Limb (tissue), 2 donors: ENCODE data around the gene ADAM20.
"Not testable (repeated sequence)": the region's sequence is repeated elsewhere in the genome, so short reads cannot be mapped to it uniquely, and the experiment has no call there.

Experiments
- DNase-seq, 2 donors: peaks; one replicate each; pipeline ENCODE4 v3.0.0-alpha.2; 2016; ENCODE audit errors: extremely low spot score in 2 of 2

Gene ADAM20

GRCh38 chr14:70534904-70535303 is at the start of gene ADAM20:
Gene ADAM20 (minus strand): TSS chr14:70535004. CDS start chr14:70524757, 10,247 bp downstream.
- no peak for DNase-seq

GRCh38 chr14:70576891-70577290 is 42.1 kb upstream of the ADAM20 start:
- no peak for DNase-seq

DNA sequence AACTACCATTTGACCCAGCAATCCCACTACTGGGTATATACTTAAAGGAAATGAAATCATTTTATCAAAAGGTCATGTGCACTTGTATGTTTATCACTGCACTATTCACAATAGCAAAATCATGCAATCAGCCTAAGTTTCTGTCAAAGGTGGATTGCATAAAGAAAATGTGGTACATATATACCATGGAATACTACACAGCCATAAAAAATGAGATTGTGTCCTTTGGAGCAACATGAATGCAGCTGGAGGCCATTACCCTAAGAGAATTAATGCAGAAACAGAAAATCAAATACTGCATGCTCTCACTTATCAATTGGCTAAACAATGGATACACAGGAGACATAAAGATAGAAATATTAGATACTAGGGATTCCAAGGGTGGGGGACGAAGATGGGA is 38.2 kb upstream of the ADAM20 start:
- no peak for DNase-seq

GRCh38 chr14:70571139-70571538 is 36.3 kb upstream of the ADAM20 start:
- DNase-seq: no peak

DNA sequence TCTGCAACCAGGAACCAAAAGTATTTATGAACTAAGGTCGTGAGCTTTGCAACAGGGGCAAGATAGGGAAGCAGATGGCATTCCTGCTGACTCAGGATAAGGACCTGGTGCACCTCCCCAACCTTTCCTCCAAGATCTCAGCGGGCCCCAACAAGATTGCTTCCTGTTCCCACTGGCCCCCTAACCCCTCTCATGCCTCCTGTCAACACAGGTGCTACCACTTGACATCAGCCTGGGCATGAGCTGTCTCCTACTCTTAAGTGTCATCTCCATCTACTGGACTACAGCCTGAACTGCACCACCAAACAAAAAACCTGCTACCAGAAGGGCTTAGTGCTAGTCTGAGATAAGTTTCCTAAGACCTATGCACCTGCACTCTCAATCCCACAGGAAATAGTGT is 33.0 kb upstream of the ADAM20 start:
- DNase-seq: no peak

DNA sequence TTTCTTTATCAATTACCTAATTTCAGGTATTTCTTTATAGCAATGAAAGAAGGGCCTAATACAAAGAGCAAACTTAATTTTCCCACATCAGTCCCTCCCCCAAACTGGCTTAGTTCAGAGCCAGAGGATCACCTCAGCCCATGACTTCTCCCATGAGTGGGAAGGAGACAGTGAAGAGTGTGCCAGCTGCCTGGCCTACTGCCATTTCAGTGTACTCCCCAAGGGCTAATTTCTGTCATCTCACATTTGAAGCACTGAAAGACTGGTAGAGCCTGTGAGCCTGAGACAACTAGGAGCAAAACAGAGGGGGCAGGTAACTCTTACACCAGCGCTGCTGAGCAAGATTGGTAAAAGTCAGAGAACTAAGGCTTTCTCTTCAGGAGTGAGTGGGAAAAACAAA is 29.1 kb upstream of the ADAM20 start:
- no peak for DNase-seq

- no peak for DNase-seq
Observed at GRCh38 chr14:70563417-70563816, 28.6 kb upstream of the ADAM20 start.

- DNase-seq: no peak
Observed at GRCh38 chr14:70558356-70558755, 23.6 kb upstream of the ADAM20 start.

- peak; percentile 6 to 30 for DNase-seq
Observed at GRCh38 chr14:70555890-70556289, 21.1 kb upstream of the ADAM20 start.

GRCh38 chr14:70538087-70538486 is 3.3 kb upstream of the ADAM20 start:
- no peak for DNase-seq

DNA sequence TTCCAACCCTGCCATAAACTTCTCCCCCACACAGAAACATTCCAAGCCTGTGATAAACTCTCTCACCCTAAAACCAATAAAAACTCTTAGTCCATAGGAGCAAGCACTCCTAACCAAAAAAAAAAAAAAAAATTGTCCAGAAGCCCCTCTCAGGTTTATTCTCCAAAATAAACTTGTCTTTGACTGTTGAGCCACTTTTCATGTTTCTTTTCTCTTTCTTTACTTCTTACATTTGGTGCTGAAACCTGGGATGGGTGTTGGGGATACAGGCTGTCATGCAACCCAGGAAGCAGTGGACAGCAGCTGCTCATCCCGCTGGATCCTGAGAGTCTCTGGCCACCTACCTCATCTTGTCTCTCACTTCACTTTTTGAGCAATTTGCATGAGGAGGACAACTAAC is 2.0 kb upstream of the ADAM20 start:
- no peak for DNase-seq

- DNase-seq: no peak
Observed at GRCh38 chr14:70530417-70530816, 4.4 kb downstream of the ADAM20 start.

DNA sequence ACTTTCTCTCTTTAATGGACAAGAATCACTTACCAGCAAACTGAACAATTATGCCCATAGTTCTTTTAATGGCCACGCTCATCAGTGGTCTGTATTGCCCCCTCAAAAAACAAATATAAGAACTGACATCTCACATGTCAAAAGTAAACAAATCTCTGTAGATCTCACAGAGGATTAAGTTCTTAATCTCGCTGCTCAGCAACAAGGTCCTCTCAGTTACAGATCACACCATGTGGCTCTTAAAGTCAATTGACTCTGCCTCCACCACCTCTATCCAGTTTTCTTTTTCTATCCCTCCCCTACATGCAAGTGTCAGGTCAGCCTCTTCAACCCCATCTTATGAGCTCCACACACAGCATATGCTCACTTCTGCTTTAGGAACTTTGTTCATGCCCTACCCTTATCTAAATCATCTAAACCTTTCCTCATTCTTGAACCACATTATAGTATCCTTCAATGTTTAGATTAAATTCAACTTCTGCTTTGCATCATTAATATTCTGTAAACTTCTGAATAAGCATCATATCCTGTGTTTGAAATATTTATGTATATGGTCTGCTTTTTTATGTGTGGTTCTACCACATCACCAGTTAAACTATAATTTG is 7.2 kb downstream of the ADAM20 start:
- DNase-seq: no peak

DNA sequence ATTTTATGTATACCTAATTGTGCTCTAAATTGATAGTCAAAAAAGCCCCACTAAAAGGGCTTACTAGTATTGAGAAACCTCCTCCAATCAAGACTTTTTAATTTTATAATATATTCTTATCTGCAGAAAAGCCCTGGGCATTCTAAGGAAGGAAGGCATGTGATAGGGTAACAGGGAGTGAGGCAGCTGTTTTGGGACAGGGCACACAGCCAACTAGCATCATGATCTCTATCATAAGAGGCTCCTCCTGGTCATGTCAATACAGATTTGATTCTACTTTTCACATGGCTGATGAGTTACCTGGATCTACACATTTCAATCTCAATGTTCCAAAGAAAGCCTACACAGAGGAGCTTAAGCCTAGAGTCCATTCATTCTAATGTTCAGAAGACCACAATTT is 9.1 kb downstream of the ADAM20 start:
- DNase-seq: no peak

- no peak for DNase-seq
Observed at GRCh38 chr14:70515811-70516210, 19.0 kb downstream of the ADAM20 start.

GRCh38 chr14:70514168-70515069 is 20.4 kb downstream of the ADAM20 start:
- DNase-seq: no peak

GRCh38 chr14:70498191-70498590 is 36.6 kb downstream of the ADAM20 start:
- no peak for DNase-seq

GRCh38 chr14:70489579-70490200 is 45.1 kb downstream of the ADAM20 start:
- no peak for DNase-seq

- DNase-seq: not testable (repeated sequence)
Observed at GRCh38 chr14:70477356-70478105, 57.3 kb downstream of the ADAM20 start.

- not testable (repeated sequence) for DNase-seq
Observed at GRCh38 chr14:70475459-70475858, 59.3 kb downstream of the ADAM20 start.

DNA sequence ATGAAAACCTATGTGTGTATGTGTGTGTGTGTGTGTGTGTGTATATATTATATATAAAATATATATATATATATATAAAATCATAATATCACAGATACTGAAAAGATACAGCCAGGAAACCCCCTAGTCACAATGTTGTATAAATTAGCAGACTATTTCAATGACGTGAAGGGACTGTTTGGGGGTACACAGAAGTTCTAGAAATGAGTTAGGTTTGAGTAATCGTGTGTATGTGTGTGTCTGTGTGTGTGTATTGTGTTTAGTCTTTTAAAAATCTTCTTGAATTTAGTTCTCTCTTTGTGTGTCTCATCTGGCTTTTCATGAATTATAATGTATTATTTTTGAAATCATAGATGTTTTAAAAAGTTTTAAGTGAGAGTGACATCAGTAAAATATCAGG is 61.0 kb downstream of the ADAM20 start:
- no peak for DNase-seq
